ENCODE results near the gene PLEKHH1. TPM values are rescaled to one million over a fixed set of nuclear protein-coding genes. Genes with fewer than 3 reads are reported as not detected.

The PLEKHH1 gene
- total RNA-seq = 0.65 and 1.1 TPM in 2 replicates

GRCh38 chr14:67532998-67533753 is at the start of gene PLEKHH1:
TSS of gene PLEKHH1 (plus strand) at chr14:67533290. CDS start at chr14:67541868, 8,578 bp downstream.

DNA sequence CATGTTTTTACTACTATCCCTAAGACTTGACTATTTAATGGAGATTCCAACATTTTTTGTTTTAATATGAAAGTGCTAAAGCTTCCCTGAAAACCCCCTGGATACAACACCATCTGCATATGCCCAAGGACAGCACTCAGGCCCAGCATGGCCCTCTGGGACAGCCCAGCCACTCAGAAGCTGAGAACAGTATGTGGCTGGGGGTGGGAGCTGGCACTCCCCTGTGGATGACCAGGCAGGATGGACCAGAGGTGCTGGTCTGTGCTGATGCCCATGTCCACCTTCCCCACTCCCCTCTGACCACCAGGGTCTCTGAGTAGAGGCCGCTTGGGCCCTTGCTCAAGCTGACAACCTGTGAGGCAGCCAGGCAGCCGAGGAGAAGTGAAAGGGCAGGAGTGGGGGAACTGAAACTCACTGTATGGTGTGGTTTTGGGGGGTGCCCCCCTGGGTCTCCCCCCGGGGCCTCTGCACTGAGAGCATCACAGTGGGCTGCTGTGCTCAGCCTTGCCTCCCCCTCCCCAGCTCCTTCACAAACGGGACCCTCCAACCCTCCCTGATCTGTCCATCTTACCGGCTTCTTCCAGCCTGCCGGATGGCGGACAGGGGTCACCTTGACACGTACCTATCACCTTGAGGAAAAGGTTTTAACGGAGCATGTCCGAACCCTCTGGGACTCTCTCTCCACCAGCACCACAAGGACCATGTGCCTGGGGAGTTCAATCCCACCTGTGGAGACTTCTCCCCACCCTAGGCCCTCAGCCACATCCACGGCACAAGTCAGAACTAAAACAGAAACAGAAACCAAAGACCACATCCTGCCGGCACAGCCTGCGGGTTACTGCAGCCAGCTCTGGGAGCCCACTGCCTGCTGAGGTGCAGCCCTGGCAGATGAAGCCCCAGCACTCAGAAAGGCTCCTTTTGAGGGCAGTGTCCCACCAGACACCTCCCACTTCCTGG is 44.9 kb upstream of the PLEKHH1 start, which contains the start of gene TMEM229B:
Gene TMEM229B (minus strand): TSS at position 785 of the 957 bp plus-strand sequence. CDS start 14,798 bp downstream, outside the sequence.

DNA sequence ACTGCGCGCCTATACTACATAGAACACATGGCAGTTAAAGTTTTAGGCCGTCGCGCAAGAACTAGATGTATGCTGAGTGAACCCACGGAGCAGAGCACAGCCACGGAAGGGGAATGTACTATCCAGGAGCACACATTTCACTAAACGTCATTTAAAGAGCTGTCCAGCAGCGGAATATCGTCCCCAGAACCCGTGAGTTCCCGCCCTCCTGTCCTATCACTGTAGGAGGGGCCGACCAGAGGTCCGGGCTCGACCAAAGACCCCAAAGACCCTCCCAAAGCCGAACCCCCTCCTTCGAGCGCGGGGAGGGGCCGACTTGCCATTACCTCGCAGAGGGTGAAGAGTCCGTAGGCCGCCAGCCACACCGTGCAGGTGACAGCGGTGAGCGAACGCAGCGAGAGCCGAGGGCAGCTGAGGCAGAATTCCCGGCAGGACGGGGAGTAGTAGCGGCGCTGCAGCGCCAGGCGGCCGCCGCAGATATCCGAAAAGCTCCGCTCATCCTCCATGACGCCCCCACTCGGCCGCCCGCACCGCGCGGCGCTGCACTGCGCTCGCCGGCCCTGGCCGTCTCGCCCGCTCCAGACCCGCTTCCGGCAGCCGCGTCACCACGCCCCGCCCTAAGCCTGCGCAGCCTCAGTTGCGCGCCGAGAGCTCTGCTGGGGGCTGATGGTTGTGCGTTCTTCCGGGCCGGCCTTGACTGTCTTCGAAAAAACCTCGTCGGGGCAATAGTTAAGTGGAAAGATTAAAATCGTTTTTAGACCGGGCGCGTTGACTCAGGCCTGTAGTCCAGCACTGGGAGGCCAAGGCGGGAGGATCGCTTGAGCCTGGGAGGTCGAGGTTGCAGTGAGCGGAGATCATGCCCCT is 66.8 kb downstream of the PLEKHH1 start, which contains the start of gene PIGH:
Gene PIGH (minus strand): TSS at position 571 of the 864 bp plus-strand sequence. CDS start 65 bp downstream, at position 506.

GRCh38 chr14:67619446-67620216 is 86.5 kb downstream of the PLEKHH1 start, which contains the start of gene ARG2:
TSS of gene ARG2 (plus strand) at chr14:67619920. CDS start at chr14:67619978, 58 bp downstream.

Small RNA genes within 50 kb of the gene (small RNA-seq; reads per million reads assigned to genes)
- gene AL132640.3 (not detected), gene RF00019 (not detected)

Other genes with a start within 250 kb of the PLEKHH1 start
- gene ATP6V1D, start 173.5 kb upstream of the PLEKHH1 start, total RNA-seq = 95.1 and 127 TPM in 2 replicates
- gene EIF2S1, start 173.0 kb upstream of the PLEKHH1 start, total RNA-seq = 227 and 310 TPM in 2 replicates
- 10.1 and 11.1 TPM in 2 replicates for gene PLEK2, start 121.1 kb upstream of the PLEKHH1 start, total RNA-seq
- under 0.01 and 0.07 TPM in 2 replicates for gene TMEM229B, start 44.6 kb upstream of the PLEKHH1 start, total RNA-seq
- gene PIGH, start 67.0 kb downstream of the PLEKHH1 start, total RNA-seq = 10.6 and 11.8 TPM in 2 replicates
- 31.1 and 44.5 TPM in 2 replicates for gene ARG2, start 86.6 kb downstream of the PLEKHH1 start, total RNA-seq
- 42.7 and 45.6 TPM in 2 replicates for gene VTI1B, start 141.3 kb downstream of the PLEKHH1 start, total RNA-seq
- 104 and 139 TPM in 2 replicates for gene RDH11, start 162.5 kb downstream of the PLEKHH1 start, total RNA-seq
- gene RDH12, start 168.6 kb downstream of the PLEKHH1 start, total RNA-seq = not detected in 2 replicates

All from thoracic aorta endothelial cell (primary cell).